ENCODE measurements around the gene HOXC5.

HOXC5 gene

DNA sequence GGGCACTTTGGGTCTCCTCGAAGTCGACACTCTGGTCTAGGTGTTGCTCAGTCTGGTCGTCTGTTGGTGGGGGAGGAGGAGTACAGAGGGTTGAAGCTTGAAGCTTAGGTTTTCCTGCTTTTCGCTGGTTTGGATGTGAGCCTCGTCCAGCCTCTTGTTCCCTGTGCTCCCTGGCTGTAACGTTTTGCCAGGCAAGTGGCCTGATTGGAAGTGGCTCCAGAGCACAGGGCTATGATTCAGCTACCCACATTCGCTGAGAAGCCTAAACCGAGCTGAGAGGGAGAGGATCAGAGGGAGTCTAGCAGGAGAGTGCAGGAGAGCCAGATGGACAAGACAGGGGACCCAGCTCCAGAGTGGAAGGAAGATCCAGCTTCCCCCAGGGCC is 41.8 kb upstream of the HOXC5 start:
- H3K4me1 Mint-ChIP-seq = peaks cover 34 to 58% of the 10 kb centered on the region in 2 donors

GRCh38 chr12:53992377-53992889 is 40.4 kb upstream of the HOXC5 start:
- H3K9me3 Mint-ChIP-seq = peaks cover 1 to 3% of the 10 kb centered on the region in 2 donors
- peaks cover 4 to 5% of the 10 kb centered on the region in 2 donors for H3K36me3 Mint-ChIP-seq
- ATAC-seq (replicated peaks) (no peak), DNase-seq (no peak)
- H3K4me3 Mint-ChIP-seq = no peak overlapping the region
- H3K4me1 Mint-ChIP-seq = peaks cover 38 to 66% of the 10 kb centered on the region in 2 donors
- H3K27ac Mint-ChIP-seq = peak overlapping the region; percentile 60
- peaks cover 82 to 98% of the 10 kb centered on the region in 2 donors for H3K27me3 Mint-ChIP-seq

More for the DNA sequence above, 41.8 kb upstream of the HOXC5 start:
- ATAC-seq (replicated peaks) (no peak), DNase-seq (no peak)
- Mint-ChIP-seq H3K4me3 (no peak overlapping the region), H3K27ac (peak overlapping the region; percentile 32), H3K36me3 (peaks cover 4 to 5% of the 10 kb centered on the region in 2 donors), H3K9me3 (peaks cover 1 to 3% of the 10 kb centered on the region in 2 donors), H3K27me3 (peaks cover 86 to 98% of the 10 kb centered on the region in 2 donors)

GRCh38 chr12:53993162-53994008 is 39.5 kb upstream of the HOXC5 start:
- DNase-seq = no peak
- peak overlapping the region; percentile 91 for H3K27ac Mint-ChIP-seq
- peaks cover 4 to 5% of the 10 kb centered on the region in 2 donors for H3K36me3 Mint-ChIP-seq
- peak overlapping the region; percentile 61 to 65 for H3K4me3 Mint-ChIP-seq
- no peak for ATAC-seq (replicated peaks)
- H3K4me1 Mint-ChIP-seq = peaks cover 40 to 70% of the 10 kb centered on the region in 2 donors
- peaks cover 83 to 98% of the 10 kb centered on the region in 2 donors for H3K27me3 Mint-ChIP-seq
- H3K9me3 Mint-ChIP-seq = peaks cover 1 to 3% of the 10 kb centered on the region in 2 donors

GRCh38 chr12:53994009-53994263 is 38.9 kb upstream of the HOXC5 start:
- DNase-seq (no peak), ATAC-seq (replicated peaks) (no peak)
- peak overlapping the region; percentile 61 to 65 for H3K4me3 Mint-ChIP-seq
- peak overlapping the region; percentile 91 for H3K27ac Mint-ChIP-seq
- peaks cover 39 to 71% of the 10 kb centered on the region in 2 donors for H3K4me1 Mint-ChIP-seq
- H3K36me3 Mint-ChIP-seq = peaks cover 4 to 5% of the 10 kb centered on the region in 2 donors
- H3K9me3 Mint-ChIP-seq = peaks cover 1 to 3% of the 10 kb centered on the region in 2 donors
- peaks cover 85 to 98% of the 10 kb centered on the region in 2 donors for H3K27me3 Mint-ChIP-seq

- Mint-ChIP-seq H3K4me3 (peak overlapping the region; percentile 85 to 94), H3K36me3 (peaks cover 4 to 5% of the 10 kb centered on the region in 2 donors), H3K9me3 (peaks cover 1 to 3% of the 10 kb centered on the region in 2 donors), H3K4me1 (peaks cover 35 to 66% of the 10 kb centered on the region in 2 donors), H3K27ac (peak overlapping the region; percentile 91), H3K27me3 (peaks cover 83 to 95% of the 10 kb centered on the region in 2 donors)
- no peak for DNase-seq
- ATAC-seq (replicated peaks) = no peak
Observed at GRCh38 chr12:53994264-53995001, 38.4 kb upstream of the HOXC5 start.

GRCh38 chr12:53995002-53995377 is 37.9 kb upstream of the HOXC5 start:
- Mint-ChIP-seq H3K27ac (peak overlapping the region; percentile 51), H3K4me1 (peaks cover 37 to 62% of the 10 kb centered on the region in 2 donors)
- ATAC-seq (replicated peaks) = no peak

DNA sequence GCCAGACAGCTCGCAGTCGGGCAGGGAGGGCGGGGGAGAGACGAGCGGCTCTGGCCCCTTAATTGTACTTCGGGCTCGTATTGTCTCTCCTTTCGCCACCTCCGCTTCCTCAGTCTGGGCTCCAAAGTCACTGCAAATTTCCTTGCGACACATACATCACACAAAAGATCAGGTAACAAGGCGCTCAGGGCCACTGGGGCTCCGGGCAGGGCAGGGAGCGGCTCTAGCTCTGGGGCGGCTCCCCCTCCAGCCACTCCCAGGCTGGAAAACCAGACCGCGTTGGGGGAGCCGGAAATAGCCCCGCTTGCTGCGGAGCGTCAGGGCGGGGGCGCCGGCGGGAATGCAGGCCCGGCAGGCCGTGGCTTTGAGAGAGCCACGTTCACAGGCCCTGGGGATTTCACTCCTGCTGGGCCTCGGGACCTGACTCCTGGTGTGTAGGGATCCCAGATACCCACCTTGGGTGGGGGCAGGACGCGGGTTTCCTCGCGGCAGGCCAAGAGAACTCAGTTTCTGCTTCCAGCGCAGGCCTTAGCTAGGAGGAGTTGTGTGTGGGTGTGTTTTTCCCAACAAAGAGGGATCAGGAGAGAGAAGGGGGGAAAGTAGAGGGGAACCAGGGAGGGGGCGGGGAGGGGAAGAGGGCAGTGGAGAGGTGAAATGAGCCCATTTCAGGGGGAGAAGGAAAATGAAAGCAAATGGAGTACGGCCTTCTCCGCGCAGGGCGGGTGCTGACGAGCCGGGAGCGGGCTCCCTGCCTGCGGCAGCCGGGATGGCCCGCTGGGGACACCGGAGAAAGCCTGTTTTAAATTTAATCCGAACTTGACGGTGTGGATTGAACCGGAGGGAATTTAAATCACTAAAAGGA is 37.2 kb upstream of the HOXC5 start:
- Mint-ChIP-seq H3K4me3 (peak overlapping the region; percentile 85 to 94), H3K27ac (peak overlapping the region; percentile 33), H3K36me3 (peaks cover 4 to 5% of the 10 kb centered on the region in 2 donors), H3K4me1 (peaks cover 32 to 62% of the 10 kb centered on the region in 2 donors), H3K9me3 (peaks cover 1 to 3% of the 10 kb centered on the region in 2 donors), H3K27me3 (peaks cover 75 to 95% of the 10 kb centered on the region in 2 donors)
- no peak for DNase-seq
- ATAC-seq (replicated peaks) = no peak

More at GRCh38 chr12:53995002-53995377, 37.9 kb upstream of the HOXC5 start:
- Mint-ChIP-seq H3K4me3 (peak overlapping the region; percentile 85 to 94), H3K27me3 (peaks cover 81 to 95% of the 10 kb centered on the region in 2 donors), H3K36me3 (peaks cover 4 to 5% of the 10 kb centered on the region in 2 donors), H3K9me3 (peaks cover 1 to 3% of the 10 kb centered on the region in 2 donors)
- no peak for DNase-seq

- peaks cover 32 to 65% of the 10 kb centered on the region in 2 donors for H3K4me1 Mint-ChIP-seq
Observed at GRCh38 chr12:53996240-53997203, 36.3 kb upstream of the HOXC5 start.

GRCh38 chr12:53997204-53998109 is 35.4 kb upstream of the HOXC5 start:
- H3K27me3 Mint-ChIP-seq = peaks cover 78 to 95% of the 10 kb centered on the region in 2 donors
- peak in 1 of 2 donors; percentile 18 for ATAC-seq (replicated peaks)
- peaks cover 4 to 5% of the 10 kb centered on the region in 2 donors for H3K36me3 Mint-ChIP-seq
- H3K4me3 Mint-ChIP-seq = no peak overlapping the region
- H3K27ac Mint-ChIP-seq = peak overlapping the region; percentile 2
- H3K4me1 Mint-ChIP-seq = peaks cover 33 to 65% of the 10 kb centered on the region in 2 donors
- peaks cover 1 to 3% of the 10 kb centered on the region in 2 donors for H3K9me3 Mint-ChIP-seq
- no peak for DNase-seq

More at GRCh38 chr12:53996240-53997203, 36.3 kb upstream of the HOXC5 start:
- Mint-ChIP-seq H3K36me3 (peaks cover 4 to 5% of the 10 kb centered on the region in 2 donors), H3K27me3 (peaks cover 78 to 95% of the 10 kb centered on the region in 2 donors), H3K9me3 (peaks cover 1 to 3% of the 10 kb centered on the region in 2 donors), H3K4me3 (peak overlapping the region; percentile 85 to 94), H3K27ac (peak overlapping the region; percentile 51)
- DNase-seq = no peak
- no peak for ATAC-seq (replicated peaks)

- Mint-ChIP-seq H3K27ac (peak overlapping the region; percentile 33), H3K36me3 (peaks cover 4 to 5% of the 10 kb centered on the region in 2 donors), H3K4me3 (peak overlapping the region in 1 of 2 donors; percentile 11), H3K9me3 (peaks cover 1 to 3% of the 10 kb centered on the region in 2 donors), H3K4me1 (peaks cover 34 to 64% of the 10 kb centered on the region in 2 donors), H3K27me3 (peaks cover 83 to 97% of the 10 kb centered on the region in 2 donors)
- DNase-seq (no peak), ATAC-seq (replicated peaks) (no peak)
Observed at GRCh38 chr12:53998110-53998899, 34.5 kb upstream of the HOXC5 start.

GRCh38 chr12:53998900-53999236 is 34.0 kb upstream of the HOXC5 start:
- Mint-ChIP-seq H3K4me1 (peaks cover 37 to 58% of the 10 kb centered on the region in 2 donors), H3K9me3 (peaks cover 1 to 2% of the 10 kb centered on the region in 2 donors), H3K27me3 (peaks cover 83 to 97% of the 10 kb centered on the region in 2 donors), H3K4me3 (no peak overlapping the region), H3K27ac (no peak overlapping the region), H3K36me3 (peaks cover 3 to 4% of the 10 kb centered on the region in 2 donors)
- no peak for DNase-seq
- ATAC-seq (replicated peaks) = no peak
